Measurements from ENCODE around the gene MYO15A.

GRCh38 chr17:18185391-18185790 is 76.8 kb downstream of the MYO15A start:
- no peak for TF ChIP-seq PATZ1 (tag by site-specific recombination; IDR thresholded peaks at IDR 0.05)
- no peak for TF ChIP-seq PBX3 (CRISPR knock-in tag; IDR thresholded peaks at IDR 0.05)
- TF ChIP-seq ZNF274 (IDR thresholded peaks at IDR 0.05; ENCODE audit: low read length) = no peak
- no peak for TF ChIP-seq ZNF274 (tag by site-specific recombination; IDR thresholded peaks at IDR 0.05; ENCODE audit: borderline replicate concordance)
- TF ChIP-seq ZNF639 (tag by site-specific recombination; IDR thresholded peaks at IDR 0.05) = no peak
- TF ChIP-seq CTCF (tag by site-specific recombination; IDR thresholded peaks at IDR 0.05) = no peak
- TF ChIP-seq ZNF558 (tag by site-specific recombination; IDR thresholded peaks at IDR 0.05) = no peak
- TF ChIP-seq ZNF169 (tag by site-specific recombination; IDR thresholded peaks at IDR 0.05) = no peak
- TF ChIP-seq KLF1 (tag by site-specific recombination; IDR thresholded peaks at IDR 0.05) = no peak
- TF ChIP-seq ZNF426 (tag by site-specific recombination; IDR thresholded peaks at IDR 0.05) = no peak
- TF ChIP-seq ZNF670 (tag by site-specific recombination; IDR thresholded peaks at IDR 0.05; ENCODE audit: low read depth) = no peak
- TF ChIP-seq ZBTB8A (tag by site-specific recombination; IDR thresholded peaks at IDR 0.05) = no peak
- TF ChIP-seq PRDM10 (tag by site-specific recombination; IDR thresholded peaks at IDR 0.05) = peak; percentile 17
- TF ChIP-seq ZNF704 (tag by site-specific recombination; IDR thresholded peaks at IDR 0.05) = no peak
- no peak for TF ChIP-seq ZNF133 (tag by site-specific recombination; IDR thresholded peaks at IDR 0.05)

All from HEK293 (cell line).